T-helper 2 cell treated with Interferon-gamma antibody and Interleukin-4, amounts not matched to agents 5 μg/mL and 100 μg/mL, for 36 hours (primary cell): ENCODE data around the gene KRTAP6-3.

ENCODE experiments used
- DNase-seq: peaks from one replicate; pipeline ENCODE4 v3.0.0; 2021; ENCODE audit warnings: low spot score
- H3K27ac Mint-ChIP-seq: one replicate; pipeline ENCODE4 v1.8.0; 2021; ENCODE audit warnings: mild to moderate bottlenecking, mixed read lengths
- H3K27me3 Mint-ChIP-seq: one replicate; pipeline ENCODE4 v1.8.0; 2021; ENCODE audit warnings: low read depth, mixed read lengths
- H3K36me3 Mint-ChIP-seq: one replicate; pipeline ENCODE4 v1.8.0; 2021; ENCODE audit warnings: low read depth, mixed read lengths
- H3K4me1 Mint-ChIP-seq: one replicate; pipeline ENCODE4 v1.8.0; 2021; ENCODE audit warnings: low read depth, mixed read lengths
- H3K4me3 Mint-ChIP-seq: one replicate; pipeline ENCODE4 v1.8.0; 2022; ENCODE audit warnings: mild to moderate bottlenecking, moderate library complexity, mixed read lengths
- H3K9me3 Mint-ChIP-seq: one replicate; pipeline ENCODE4 v1.8.0; 2021; ENCODE audit warnings: mixed read lengths

The KRTAP6-3 gene, protein sequence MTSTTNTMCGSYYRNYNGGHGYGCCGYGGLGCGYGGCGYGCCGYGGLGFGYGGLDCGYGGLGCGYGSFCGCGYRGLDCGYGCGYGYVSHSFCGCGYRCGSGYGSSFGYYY

DNA sequence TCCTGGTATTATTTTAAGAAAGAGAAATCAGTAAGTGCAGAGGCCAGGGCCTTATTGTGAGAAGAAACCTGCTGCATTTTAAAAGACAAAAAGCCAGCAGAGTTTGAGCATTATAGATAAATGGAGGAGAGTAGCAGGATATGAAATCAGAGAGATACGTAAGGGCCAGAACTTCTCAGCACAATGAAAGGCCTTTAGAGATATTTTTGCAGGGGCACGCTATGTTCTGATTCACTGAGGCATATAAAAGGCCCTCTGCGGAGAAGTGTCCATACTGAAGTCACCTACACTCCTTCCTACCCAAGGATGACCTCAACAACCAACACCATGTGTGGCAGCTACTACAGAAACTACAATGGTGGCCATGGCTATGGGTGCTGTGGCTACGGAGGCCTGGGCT is at the start of gene KRTAP6-3:
TSS of gene KRTAP6-3 (plus strand) at position 301 of the 400 bp plus-strand sequence. CDS start at position 307, 6 bp downstream.
- Mint-ChIP-seq H3K9me3 (no peaks in the 10 kb centered on the region), H3K27me3 (no peaks in the 10 kb centered on the region), H3K27ac (no peak within 1 kb of the TSS), H3K36me3 (no peaks in the 10 kb centered on the region), H3K4me1 (no peaks in the 10 kb centered on the region), H3K4me3 (no peak within 1 kb of the TSS)
- DNase-seq: no peak

DNA sequence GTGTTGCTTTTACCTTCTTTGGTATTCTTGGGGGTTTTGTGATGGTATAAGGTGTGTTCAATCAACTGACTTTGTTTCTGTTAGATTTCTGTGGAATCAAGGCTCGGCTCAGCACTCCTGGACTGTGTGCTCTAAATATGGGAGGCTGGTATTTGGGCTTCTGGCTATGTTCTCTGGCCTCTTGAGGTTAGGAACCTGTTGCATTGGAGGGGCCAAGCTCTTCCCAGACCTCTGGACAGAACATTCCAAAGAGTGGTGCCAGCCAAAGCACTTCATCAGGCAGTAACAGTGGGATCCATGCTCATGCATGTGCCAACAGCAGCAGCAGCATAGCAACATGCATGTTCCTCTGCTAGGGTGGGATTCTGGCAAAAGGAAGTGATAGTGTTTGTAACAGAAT is 39.5 kb upstream of the KRTAP6-3 start:
- no peaks in the 10 kb centered on the region for H3K4me1 Mint-ChIP-seq
- peaks cover 6% of the 10 kb centered on the region for H3K27me3 Mint-ChIP-seq
- no peak overlapping the region for H3K27ac Mint-ChIP-seq
- no peak for DNase-seq
- H3K36me3 Mint-ChIP-seq: no peaks in the 10 kb centered on the region
- no peak overlapping the region for H3K4me3 Mint-ChIP-seq
- H3K9me3 Mint-ChIP-seq: peaks cover 19% of the 10 kb centered on the region

DNA sequence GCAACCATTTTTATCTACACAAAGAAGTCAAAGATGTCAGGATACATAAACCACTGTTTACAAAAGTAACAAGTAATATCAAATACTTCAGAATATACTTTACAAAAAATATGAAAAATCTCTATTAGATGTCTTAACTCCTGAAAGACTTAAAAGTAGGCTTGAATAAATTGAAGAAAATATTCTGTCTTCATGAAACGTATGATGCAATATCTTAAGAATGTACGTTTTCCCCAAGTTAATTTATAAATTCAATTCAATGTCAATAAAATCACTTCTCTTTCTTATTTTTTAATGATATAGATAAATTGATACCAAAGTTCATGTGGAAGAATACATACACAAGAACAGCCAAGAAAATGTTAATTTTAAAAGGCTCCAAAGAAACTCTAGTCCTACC is 37.1 kb upstream of the KRTAP6-3 start:
- Mint-ChIP-seq H3K4me1 (no peaks in the 10 kb centered on the region), H3K36me3 (no peaks in the 10 kb centered on the region), H3K9me3 (peaks cover 16% of the 10 kb centered on the region), H3K4me3 (no peak overlapping the region), H3K27me3 (no peaks in the 10 kb centered on the region), H3K27ac (no peak overlapping the region)
- no peak for DNase-seq

DNA sequence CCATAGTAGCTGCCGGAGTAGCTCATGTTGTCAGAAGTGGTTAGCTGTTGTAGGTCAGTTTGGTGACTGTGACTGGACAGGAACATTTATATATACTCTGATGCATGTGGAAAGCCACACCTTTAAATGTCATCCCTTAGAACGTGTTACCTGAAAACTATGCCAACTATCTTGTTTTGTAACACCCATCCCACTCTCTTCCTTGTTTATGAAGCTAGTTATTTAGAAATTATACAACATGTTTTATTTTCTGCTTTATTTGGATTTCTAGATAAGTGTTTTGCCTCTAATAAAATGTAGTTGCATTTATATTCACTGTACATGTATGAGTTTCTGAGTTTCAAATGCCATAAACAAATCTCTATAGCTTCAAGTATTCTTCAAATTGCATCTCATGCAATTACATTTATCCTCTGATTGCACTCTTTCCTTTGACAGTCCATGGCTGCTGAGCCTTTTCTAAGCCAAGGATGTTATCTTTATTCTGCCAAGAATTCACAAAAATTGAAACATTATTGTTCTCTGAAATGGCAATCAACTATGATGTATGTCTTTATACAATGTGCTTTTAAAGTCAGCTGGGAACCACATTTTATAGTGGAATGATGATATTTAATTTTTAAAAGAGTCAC is 30.9 kb upstream of the KRTAP6-3 start, which contains the start of gene KRTAP19-7:
TSS of gene KRTAP19-7 (minus strand) at position 51 of the 632 bp plus-strand sequence. CDS start at position 26, 25 bp downstream.
- no peaks in the 10 kb centered on the region for H3K27me3 Mint-ChIP-seq
- no peak within 1 kb of the TSS for H3K4me3 Mint-ChIP-seq
- no peaks in the 10 kb centered on the region for H3K4me1 Mint-ChIP-seq
- H3K27ac Mint-ChIP-seq: no peak within 1 kb of the TSS
- DNase-seq: no peak
- no peaks in the 10 kb centered on the region for H3K9me3 Mint-ChIP-seq
- no peaks in the 10 kb centered on the region for H3K36me3 Mint-ChIP-seq

DNA sequence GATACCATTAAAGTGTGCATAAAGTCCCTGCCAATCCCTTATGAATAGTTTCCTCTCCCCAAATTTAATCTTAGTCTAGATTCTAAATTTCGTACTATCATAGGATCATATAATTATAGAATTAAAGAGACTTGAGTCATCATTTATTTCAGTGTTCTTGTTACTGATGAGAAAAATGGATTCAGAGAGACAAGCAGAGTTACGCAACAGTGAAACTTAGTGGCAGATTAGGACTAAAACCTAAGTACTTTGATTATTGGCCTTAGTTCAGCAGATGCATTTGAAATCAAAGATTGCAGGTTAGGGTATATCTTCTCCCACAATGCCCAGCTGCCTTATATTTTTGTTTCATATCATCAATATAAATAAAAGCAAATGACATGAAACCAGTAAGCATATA is 30.3 kb upstream of the KRTAP6-3 start:
- Mint-ChIP-seq H3K9me3 (no peaks in the 10 kb centered on the region), H3K4me3 (no peak overlapping the region), H3K36me3 (no peaks in the 10 kb centered on the region), H3K27ac (no peak overlapping the region), H3K27me3 (no peaks in the 10 kb centered on the region), H3K4me1 (no peaks in the 10 kb centered on the region)
- DNase-seq: no peak

DNA sequence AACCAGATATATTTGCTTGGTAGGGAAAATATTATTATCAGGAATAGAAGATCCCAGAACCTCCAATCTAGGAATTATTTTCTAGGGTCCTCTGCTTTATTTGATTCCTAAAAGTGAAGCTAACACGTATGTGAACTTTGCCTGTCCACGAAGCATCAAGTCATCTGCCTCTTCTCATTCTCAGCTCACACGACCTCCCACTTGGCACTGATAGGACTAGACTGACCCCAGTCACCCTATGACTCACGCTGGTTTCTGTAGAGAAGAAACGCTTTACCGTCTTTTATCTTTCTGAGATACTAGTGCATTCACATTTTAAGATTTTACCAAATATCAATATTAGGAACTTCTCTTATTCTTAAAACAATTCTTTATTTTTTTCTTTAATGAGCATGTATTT is 29.2 kb upstream of the KRTAP6-3 start:
- no peak for DNase-seq
- Mint-ChIP-seq H3K9me3 (no peaks in the 10 kb centered on the region), H3K4me3 (no peak overlapping the region), H3K36me3 (no peaks in the 10 kb centered on the region), H3K27me3 (no peaks in the 10 kb centered on the region), H3K4me1 (no peaks in the 10 kb centered on the region), H3K27ac (no peak overlapping the region)

DNA sequence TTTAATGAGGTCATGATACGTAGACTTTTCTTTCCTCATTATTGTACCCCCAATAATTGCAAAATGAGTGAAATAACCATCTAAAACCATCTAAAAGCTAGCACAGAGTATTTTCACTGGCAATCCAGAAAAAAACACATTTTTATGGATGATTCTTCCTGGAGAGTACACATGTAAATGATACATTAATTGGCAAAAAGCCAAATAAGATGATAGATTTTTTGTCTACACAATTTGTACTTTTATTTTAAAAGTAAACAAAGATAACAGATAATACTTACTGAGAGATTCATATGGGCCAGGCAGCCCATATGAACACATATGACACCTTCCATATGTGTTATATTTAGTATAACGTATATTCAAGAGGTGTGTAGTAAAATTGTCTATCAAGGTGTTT is 28.6 kb upstream of the KRTAP6-3 start:
- Mint-ChIP-seq H3K36me3 (no peaks in the 10 kb centered on the region), H3K4me1 (no peaks in the 10 kb centered on the region), H3K27ac (no peak overlapping the region), H3K4me3 (no peak overlapping the region), H3K9me3 (no peaks in the 10 kb centered on the region), H3K27me3 (no peaks in the 10 kb centered on the region)
- DNase-seq: no peak

DNA sequence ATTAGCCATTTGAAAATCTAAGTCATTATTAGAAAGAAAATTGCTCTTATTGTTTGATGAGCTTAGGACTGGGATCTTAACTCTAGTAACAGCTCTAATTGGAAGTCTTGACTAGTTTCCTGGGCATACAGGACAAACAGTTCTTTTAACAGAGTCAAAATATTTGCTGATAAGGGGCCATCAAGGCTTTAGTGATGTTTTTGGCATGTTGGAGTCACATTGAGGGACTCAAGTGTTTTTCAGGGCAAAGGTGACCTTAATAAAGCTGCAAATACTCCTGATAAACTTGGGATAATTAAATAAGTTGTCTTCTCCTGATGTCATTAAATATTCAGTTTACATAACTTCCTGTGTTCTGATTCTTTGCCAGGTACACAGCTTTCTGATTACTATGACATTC is 24.6 kb upstream of the KRTAP6-3 start:
- no peak overlapping the region for H3K27ac Mint-ChIP-seq
- no peaks in the 10 kb centered on the region for H3K4me1 Mint-ChIP-seq
- no peaks in the 10 kb centered on the region for H3K27me3 Mint-ChIP-seq
- no peak for DNase-seq
- no peaks in the 10 kb centered on the region for H3K9me3 Mint-ChIP-seq
- no peaks in the 10 kb centered on the region for H3K36me3 Mint-ChIP-seq
- no peak overlapping the region for H3K4me3 Mint-ChIP-seq

DNA sequence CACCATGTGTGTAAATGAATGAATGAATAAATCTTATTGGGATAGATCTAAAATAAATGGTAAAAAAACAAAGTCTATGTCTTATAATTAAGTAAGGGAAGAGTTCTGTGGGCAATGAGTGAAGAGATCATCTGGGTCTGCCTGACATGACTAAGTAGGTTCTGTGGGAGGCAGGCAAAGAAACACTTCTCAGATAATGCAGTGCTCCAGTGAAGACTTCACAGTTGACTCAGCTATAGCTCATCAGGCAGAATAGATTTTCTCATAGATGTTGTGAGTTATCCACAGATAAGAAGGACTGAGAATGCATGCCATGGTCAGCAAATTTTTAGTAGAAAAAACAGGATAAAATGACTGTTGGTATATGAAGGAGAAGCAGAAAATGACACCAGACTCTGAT is 14.5 kb upstream of the KRTAP6-3 start:
- H3K36me3 Mint-ChIP-seq: no peaks in the 10 kb centered on the region
- no peaks in the 10 kb centered on the region for H3K27me3 Mint-ChIP-seq
- H3K27ac Mint-ChIP-seq: no peak overlapping the region
- H3K4me1 Mint-ChIP-seq: no peaks in the 10 kb centered on the region
- no peak overlapping the region for H3K4me3 Mint-ChIP-seq
- no peaks in the 10 kb centered on the region for H3K9me3 Mint-ChIP-seq
- no peak for DNase-seq

DNA sequence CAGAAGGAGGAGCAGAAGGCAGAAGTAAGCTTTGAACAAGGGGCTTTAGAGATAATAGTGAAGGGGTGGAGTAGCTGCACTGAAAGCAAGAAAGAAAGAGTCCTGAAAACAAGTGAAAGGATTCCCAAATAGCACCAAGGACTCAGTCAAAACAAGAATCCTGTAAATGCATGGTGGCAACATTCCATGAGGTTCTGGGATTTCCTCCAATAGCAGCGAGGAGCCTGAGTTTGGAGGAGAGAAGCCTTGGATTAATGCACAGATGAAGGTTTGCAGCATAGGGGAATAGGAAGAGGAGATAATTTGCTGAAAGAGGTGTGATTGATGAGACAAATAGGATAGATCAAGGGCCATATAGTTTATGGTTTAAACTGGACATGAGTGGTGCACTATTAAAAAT is 12.9 kb upstream of the KRTAP6-3 start:
- Mint-ChIP-seq H3K4me3 (no peak overlapping the region), H3K27me3 (no peaks in the 10 kb centered on the region), H3K36me3 (no peaks in the 10 kb centered on the region), H3K4me1 (no peaks in the 10 kb centered on the region), H3K27ac (no peak overlapping the region), H3K9me3 (no peaks in the 10 kb centered on the region)
- no peak for DNase-seq

DNA sequence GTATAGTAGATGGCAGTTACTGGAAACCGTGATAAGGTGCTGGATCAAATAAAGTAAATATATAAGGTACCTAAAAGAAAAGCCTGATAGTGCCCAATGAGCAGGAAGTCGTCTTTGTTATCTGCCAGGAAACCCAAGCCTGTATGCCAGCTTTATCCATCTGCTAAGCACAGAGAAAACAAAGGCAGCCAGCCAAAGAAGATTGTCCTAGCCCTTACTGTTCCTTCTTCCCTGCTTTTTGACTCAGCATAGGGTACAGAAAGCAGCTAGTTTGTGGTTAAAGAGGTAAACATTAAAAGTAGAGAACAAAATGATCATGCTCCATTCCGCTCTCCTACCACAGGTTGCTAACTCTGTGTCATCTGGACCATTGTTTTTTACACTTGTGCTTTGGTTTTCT is 12.1 kb upstream of the KRTAP6-3 start:
- no peaks in the 10 kb centered on the region for H3K36me3 Mint-ChIP-seq
- H3K4me1 Mint-ChIP-seq: no peaks in the 10 kb centered on the region
- no peak overlapping the region for H3K27ac Mint-ChIP-seq
- DNase-seq: no peak
- no peaks in the 10 kb centered on the region for H3K9me3 Mint-ChIP-seq
- no peaks in the 10 kb centered on the region for H3K27me3 Mint-ChIP-seq
- no peak overlapping the region for H3K4me3 Mint-ChIP-seq

DNA sequence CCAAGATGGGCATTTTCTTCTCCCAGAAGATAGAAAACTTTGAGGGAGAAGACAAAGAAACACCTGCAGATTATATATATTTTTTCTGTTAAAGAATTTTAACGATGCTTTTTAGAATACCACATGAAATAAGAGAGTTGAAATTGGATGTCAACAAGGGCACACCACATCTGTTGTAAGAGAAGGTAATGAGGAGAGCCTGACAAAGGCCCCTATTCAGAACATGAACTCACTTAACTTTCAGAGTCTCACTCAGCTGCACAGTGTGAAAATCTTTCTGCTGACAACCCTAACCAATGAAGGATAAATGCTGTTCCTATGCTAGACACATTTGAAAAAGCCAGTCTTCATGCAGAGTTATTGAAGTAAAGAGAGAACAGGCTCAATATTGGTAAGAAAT is 9.4 kb upstream of the KRTAP6-3 start:
- no peaks in the 10 kb centered on the region for H3K9me3 Mint-ChIP-seq
- no peaks in the 10 kb centered on the region for H3K27me3 Mint-ChIP-seq
- H3K36me3 Mint-ChIP-seq: no peaks in the 10 kb centered on the region
- no peak for DNase-seq
- no peaks in the 10 kb centered on the region for H3K4me1 Mint-ChIP-seq
- no peak overlapping the region for H3K4me3 Mint-ChIP-seq
- H3K27ac Mint-ChIP-seq: no peak overlapping the region

DNA sequence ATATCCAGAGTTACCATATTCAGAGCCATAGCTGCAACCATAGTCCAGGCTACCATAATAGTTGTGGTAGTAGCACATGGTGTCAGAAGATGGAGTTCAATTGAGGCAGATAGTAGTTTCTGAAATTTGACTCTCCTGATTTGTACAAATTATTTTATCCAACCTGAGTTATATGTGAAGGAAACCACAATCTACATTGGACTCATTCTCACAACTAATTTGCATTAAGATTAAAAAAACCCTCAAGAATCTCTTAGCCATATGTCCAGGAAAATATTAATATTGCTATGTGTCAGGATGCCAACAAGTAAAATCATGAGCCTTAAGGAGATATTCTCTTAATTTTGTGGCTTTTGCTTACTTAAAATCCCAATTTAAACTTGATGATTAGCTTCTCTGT is 1.9 kb upstream of the KRTAP6-3 start, which contains the start of gene KRTAP22-2:
TSS of gene KRTAP22-2 (minus strand) at position 101 of the 400 bp plus-strand sequence.
- Mint-ChIP-seq H3K27ac (no peak within 1 kb of the TSS), H3K4me1 (no peaks in the 10 kb centered on the region), H3K27me3 (no peaks in the 10 kb centered on the region), H3K36me3 (no peaks in the 10 kb centered on the region), H3K9me3 (no peaks in the 10 kb centered on the region), H3K4me3 (no peak within 1 kb of the TSS)
- no peak for DNase-seq

DNA sequence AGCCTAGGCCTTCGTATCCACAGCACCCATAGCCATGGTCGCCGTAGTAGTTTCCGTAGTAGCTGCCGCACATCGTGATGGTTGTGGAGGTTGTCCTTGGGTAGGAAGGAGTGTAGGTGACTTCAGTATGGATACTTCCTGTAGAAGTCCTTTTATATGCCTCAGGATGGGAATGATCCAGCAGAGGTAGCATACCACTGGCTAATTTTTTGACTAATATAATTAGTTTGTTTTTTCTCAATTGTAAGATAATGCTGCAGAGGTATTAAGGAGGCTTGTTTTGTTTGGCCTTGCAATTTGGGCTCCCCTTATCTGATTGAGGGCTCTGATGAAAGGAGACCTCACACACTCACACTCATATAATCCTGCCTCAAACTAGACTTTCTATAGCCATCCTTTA is 6.6 kb downstream of the KRTAP6-3 start, which contains the start of gene KRTAP6-2:
TSS of gene KRTAP6-2 (minus strand) at position 101 of the 400 bp plus-strand sequence. CDS start at position 73, 28 bp downstream.
- Mint-ChIP-seq H3K36me3 (no peaks in the 10 kb centered on the region), H3K27ac (no peak within 1 kb of the TSS), H3K4me3 (no peak within 1 kb of the TSS), H3K27me3 (peaks cover 2% of the 10 kb centered on the region), H3K4me1 (no peaks in the 10 kb centered on the region), H3K9me3 (peaks cover 11% of the 10 kb centered on the region)
- DNase-seq: no peak

DNA sequence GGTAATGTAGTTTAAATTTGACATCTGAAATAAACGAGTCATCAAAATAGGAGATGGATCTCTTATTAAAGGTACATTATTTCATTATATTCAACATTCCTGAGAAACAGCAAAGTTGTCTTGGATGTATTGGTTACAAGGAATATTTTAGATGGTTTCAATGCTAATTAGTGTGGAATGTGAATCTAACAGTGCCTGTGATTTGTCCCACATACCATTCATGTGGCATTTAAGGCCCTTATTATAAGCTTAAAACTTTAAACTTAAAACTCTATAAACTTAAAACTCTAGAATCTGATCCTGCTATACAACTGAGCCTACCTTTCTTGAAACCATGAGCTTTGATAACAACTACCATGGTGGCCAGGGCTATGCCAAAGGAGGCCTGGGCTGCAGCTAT is 8.5 kb downstream of the KRTAP6-3 start, which contains the start of gene KRTAP22-1:
TSS of gene KRTAP22-1 (plus strand) at position 301 of the 400 bp plus-strand sequence.
- Mint-ChIP-seq H3K4me3 (no peak within 1 kb of the TSS), H3K27me3 (peaks cover 2% of the 10 kb centered on the region), H3K9me3 (peaks cover 11% of the 10 kb centered on the region), H3K27ac (no peak within 1 kb of the TSS), H3K36me3 (no peaks in the 10 kb centered on the region), H3K4me1 (no peaks in the 10 kb centered on the region)
- DNase-seq: no peak
